H9 (cell line): ENCODE measurements around the gene GRIN2A. TPM values are rescaled to one million over a fixed set of nuclear protein-coding genes. Genes with fewer than 3 reads are reported as not detected.

Experiments used
- DNase-seq: peaks from one replicate; pipeline ENCODE4 v3.0.0-alpha.2; 2017
- H2AFZ ChIP-seq: one replicate; pipeline ENCODE4 v1.6.1; 2013; ENCODE audit warnings: mild to moderate bottlenecking, low read length, control low read depth, moderate library complexity
- H2AK5ac ChIP-seq: 2 replicates; pipeline ENCODE4 v1.6.1; 2013; ENCODE audit warnings: low read length, control low read depth, mixed read lengths; ENCODE audit not compliant: insufficient read length
- H2BK120ac ChIP-seq: one replicate; pipeline ENCODE4 v1.6.1; 2013; ENCODE audit warnings: low read depth, mild to moderate bottlenecking, low read length, control low read depth, inconsistent platforms; ENCODE audit not compliant: poor library complexity, severe bottlenecking
- H2BK12ac ChIP-seq: 2 replicates; pipeline ENCODE4 v1.6.1; 2013; ENCODE audit warnings: low read length, control low read depth, mixed read lengths, low read depth; ENCODE audit not compliant: insufficient read length
- H2BK15ac ChIP-seq: 2 replicates; pipeline ENCODE4 v1.6.1; 2013; ENCODE audit warnings: low read depth, low read length, control low read depth
- H2BK20ac ChIP-seq: one replicate; pipeline ENCODE4 v1.6.1; 2013; ENCODE audit warnings: low read depth, mild to moderate bottlenecking, low read length, control low read depth, inconsistent platforms; ENCODE audit not compliant: poor library complexity, severe bottlenecking
- H2BK5ac ChIP-seq: 2 replicates; pipeline ENCODE4 v1.6.1; 2013; ENCODE audit warnings: low read length, control low read depth, mixed read lengths; ENCODE audit not compliant: insufficient read length
- H3K14ac ChIP-seq: 2 replicates; pipeline ENCODE4 v1.6.1; 2013; ENCODE audit warnings: low read length, control low read depth; ENCODE audit not compliant: insufficient read depth
- H3K18ac ChIP-seq: 2 replicates; pipeline ENCODE4 v1.6.1; 2013; ENCODE audit warnings: low read depth, mild to moderate bottlenecking, mixed read lengths, low read length, control low read depth; ENCODE audit not compliant: insufficient read length
- H3K23ac ChIP-seq: 2 replicates; pipeline ENCODE4 v1.6.1; 2013; ENCODE audit warnings: low read length, control low read depth, mixed read lengths, low read depth; ENCODE audit not compliant: insufficient read length
- H3K23me2 ChIP-seq: 2 replicates; pipeline ENCODE4 v1.6.1; 2013; ENCODE audit warnings: low read depth, mild to moderate bottlenecking, mixed read lengths, low read length, control low read depth; ENCODE audit not compliant: insufficient read length, poor library complexity, severe bottlenecking
- H3K27ac ChIP-seq: 2 replicates; pipeline ENCODE4 v1.5.1; 2013; ENCODE audit warnings: low read length, control low read depth, mixed read lengths, low read depth; ENCODE audit not compliant: insufficient read length
- H3K27me3 ChIP-seq: 2 replicates; pipeline ENCODE4 v1.6.1; 2013; ENCODE audit warnings: low read length, control low read depth, inconsistent platforms; ENCODE audit not compliant: insufficient read depth
- H3K4ac ChIP-seq: 2 replicates; pipeline ENCODE4 v1.6.1; 2013; ENCODE audit warnings: low read depth, mild to moderate bottlenecking, control low read depth, inconsistent platforms, low read length, moderate library complexity
- H3K4me1 ChIP-seq: 2 replicates; pipeline ENCODE4 v1.6.1; 2013; ENCODE audit warnings: low read length, control low read depth, inconsistent platforms; ENCODE audit not compliant: insufficient read depth
- H3K4me2 ChIP-seq: 2 replicates; pipeline ENCODE4 v1.6.1; 2013; ENCODE audit warnings: low read length, control low read depth, mixed read lengths; ENCODE audit not compliant: insufficient read length, insufficient read depth
- H3K56ac ChIP-seq: 2 replicates; pipeline ENCODE4 v1.6.1; 2013; ENCODE audit warnings: low read depth, mild to moderate bottlenecking, mixed read lengths, low read length, control low read depth; ENCODE audit not compliant: insufficient read length
- H3K79me1 ChIP-seq: 2 replicates; pipeline ENCODE4 v1.6.1; 2013; ENCODE audit warnings: low read depth, mild to moderate bottlenecking, moderate library complexity, low read length, control low read depth, inconsistent platforms; ENCODE audit not compliant: insufficient read depth, poor library complexity, severe bottlenecking
- H3K79me2 ChIP-seq: 2 replicates; pipeline ENCODE4 v1.6.1; 2013; ENCODE audit warnings: low read length, control low read depth, inconsistent platforms; ENCODE audit not compliant: insufficient read depth
- H3K9ac ChIP-seq: 2 replicates; pipeline ENCODE4 v1.6.1; 2013; ENCODE audit warnings: low read length, control low read depth, mixed read lengths; ENCODE audit not compliant: insufficient read length; ENCODE audit errors: extremely low read depth
- H3K9me3 ChIP-seq: one replicate; pipeline ENCODE4 v1.6.1; 2013; ENCODE audit warnings: low read depth, low read length, inconsistent platforms; ENCODE audit not compliant: control insufficient read depth
- H3T11ph ChIP-seq: one replicate; pipeline ENCODE4 v1.6.1; 2013; ENCODE audit warnings: mild to moderate bottlenecking, low read length, control low read depth, inconsistent platforms
- H4K20me1 ChIP-seq: one replicate; pipeline ENCODE4 v1.6.1; 2013; ENCODE audit not compliant: control insufficient read depth, insufficient read length, insufficient read depth
- H4K5ac ChIP-seq: 2 replicates; pipeline ENCODE4 v1.6.1; 2013; ENCODE audit warnings: low read depth, mild to moderate bottlenecking, mixed read lengths, low read length, control low read depth; ENCODE audit not compliant: insufficient read length
- H4K8ac ChIP-seq: replicated peaks from 2 replicates; pipeline ENCODE4 v1.6.1; 2013; ENCODE audit warnings: low read length, control low read depth, mixed read lengths, low read depth; ENCODE audit not compliant: insufficient read length
- H4K91ac ChIP-seq: 2 replicates; pipeline ENCODE4 v1.6.1; 2013; ENCODE audit warnings: low read depth, mild to moderate bottlenecking, moderate library complexity, mixed read lengths, low read length, control low read depth; ENCODE audit not compliant: insufficient read length
- H3K27ac Mint-ChIP-seq, 3 experiments: 2 replicates in 2 of 3; 3 replicates in 1 of 3; pipeline ENCODE4 v1.8.0; 2020 to 2021; ENCODE audit warnings: mixed read lengths in 3 of 3, mild to moderate bottlenecking in 1 of 3, moderate library complexity in 1 of 3
- H3K27me3 Mint-ChIP-seq: 2 replicates; pipeline ENCODE4 v1.8.0; 2021; ENCODE audit warnings: low read depth, mild to moderate bottlenecking, moderate library complexity, mixed read lengths
- H3K36me3 Mint-ChIP-seq, 3 experiments: 2 replicates in 2 of 3; 3 replicates in 1 of 3; pipeline ENCODE4 v1.8.0; 2020 to 2021; ENCODE audit warnings: low read depth in 3 of 3, mixed read lengths in 3 of 3; ENCODE audit not compliant: insufficient read depth in 1 of 3
- H3K4me1 Mint-ChIP-seq, 2 experiments: 2 replicates each; pipeline ENCODE4 v1.8.0; 2020; ENCODE audit warnings: mixed read lengths in 2 of 2
- H3K4me3 Mint-ChIP-seq, 2 experiments: 2 replicates in 1 of 2; 3 replicates in 1 of 2; pipeline ENCODE4 v1.8.0; 2020 to 2021; ENCODE audit warnings: mild to moderate bottlenecking in 2 of 2, mixed read lengths in 2 of 2, moderate library complexity in 1 of 2
- H3K9me3 Mint-ChIP-seq, 2 experiments: 2 replicates in 1 of 2; 3 replicates in 1 of 2; pipeline ENCODE4 v1.8.0; 2020; ENCODE audit warnings: mild to moderate bottlenecking in 2 of 2, mixed read lengths in 2 of 2, moderate library complexity in 1 of 2
- CTCF ChIP-seq: fragments of 200-600 bp; sonication (generic); conservative IDR thresholded peaks from 3 replicates; pipeline ENCODE4 v1.8.0; 2021; ENCODE audit warnings: antibody characterized with exemption, mild to moderate bottlenecking
- WGBS: extraction: QIAGEN DNeasy Blood & Tissue Kit; methylation state at CpG from one replicate; pipeline ENCODE4 v1.1.7; 2013; ENCODE audit warnings: missing lambda C conversion rate, low lambda C conversion rate, mixed read lengths; ENCODE audit not compliant: insufficient read length; ENCODE audit errors: extremely low coverage; 5-methylcytosine and 5-hydroxymethylcytosine counted together
- total RNA-seq: library from RNA; stranded (reverse); gene quantifications from 2 replicates; pipeline ENCODE4 v1.2.1, GENCODE V29; 2021

Gene GRIN2A
- total RNA-seq, 1 experiment from 2014 or later: 1.5 TPM

GRCh38 chr16:10080051-10080772 is 102.0 kb downstream of the GRIN2A start:
- H3K79me1 ChIP-seq: no peaks in the 10 kb centered on the region
- no peak overlapping the region for H3K14ac ChIP-seq
- H4K5ac ChIP-seq: no peak overlapping the region
- H2AK5ac ChIP-seq: no peak overlapping the region
- Mint-ChIP-seq H3K9me3 (peaks cover 6 to 8% of the 10 kb centered on the region in 2 experiments; a peak in 4 of 5 replicates), H3K36me3 (peaks cover 0 to 12% (median 2%) of the 10 kb centered on the region in 3 experiments; a peak in 2 of 7 replicates), H3K4me1 (peaks cover 28 to 29% of the 10 kb centered on the region in 2 experiments), H3K27me3 (peaks cover 9% of the 10 kb centered on the region), H3K27ac (no peak overlapping the region; a peak in 1 of 7 replicates), H3K4me3 (no peak overlapping the region)
- H3K23ac ChIP-seq: no peak overlapping the region
- H3K27me3 ChIP-seq: no peaks in the 10 kb centered on the region
- H3K23me2 ChIP-seq: no peaks in the 10 kb centered on the region
- H3K79me2 ChIP-seq: no peaks in the 10 kb centered on the region
- no peaks in the 10 kb centered on the region for H3K9me3 ChIP-seq
- no peak overlapping the region for H3K27ac ChIP-seq
- H3K4me1 ChIP-seq: peaks cover 5% of the 10 kb centered on the region; the same call in 1 of the 2 replicates
- no peak overlapping the region for H2AFZ ChIP-seq
- no peak overlapping the region for H2BK20ac ChIP-seq
- no peaks in the 10 kb centered on the region for H4K20me1 ChIP-seq
- no peak for TF ChIP-seq CTCF
- H2BK120ac ChIP-seq: no peak overlapping the region
- H3K9ac ChIP-seq: no peak overlapping the region
- H3K18ac ChIP-seq: no peak overlapping the region
- H4K91ac ChIP-seq: no peak overlapping the region
- no CpG with 5 or more reads among the region's 9 CpGs for WGBS
- H4K8ac ChIP-seq: no peak overlapping the region
- H3K56ac ChIP-seq: no peak overlapping the region
- no peak overlapping the region for H2BK15ac ChIP-seq
- H2BK5ac ChIP-seq: no peak overlapping the region
- H3T11ph ChIP-seq: no peak overlapping the region
- H3K4ac ChIP-seq: no peak overlapping the region
- DNase-seq: no peak
- no peak overlapping the region for H3K4me2 ChIP-seq
- no peak overlapping the region for H2BK12ac ChIP-seq
